Uterus (tissue), 2 donors: Measurements from ENCODE around the gene PER3.

Experiments used
- POLR2A ChIP-seq, 2 donors: fragments of 450-650 bp; IDR thresholded peaks; one replicate each; pipeline ENCODE4 v1.6.1; 2016; ENCODE audit warnings: antibody characterized with exemption in 2 of 2, mild to moderate bottlenecking in 1 of 2, moderate library complexity in 1 of 2
- TF ChIP-seq, protein P1 (sequence below), 4 experiments: fragments of 200-600 bp in 2 of 4; fragments of 450-650 bp in 2 of 4; sonication (generic) in 2 of 4; IDR thresholded peaks; one replicate each; pipeline ENCODE4 v1.5.1; 2016 to 2019; ENCODE audit warnings: antibody characterized with exemption in 4 of 4, mild to moderate bottlenecking in 2 of 4, moderate library complexity in 1 of 4

- TF ChIP-seq POLR2A (IDR thresholded peaks at IDR 0.05): no peak
- TF ChIP-seq, protein P1, sequence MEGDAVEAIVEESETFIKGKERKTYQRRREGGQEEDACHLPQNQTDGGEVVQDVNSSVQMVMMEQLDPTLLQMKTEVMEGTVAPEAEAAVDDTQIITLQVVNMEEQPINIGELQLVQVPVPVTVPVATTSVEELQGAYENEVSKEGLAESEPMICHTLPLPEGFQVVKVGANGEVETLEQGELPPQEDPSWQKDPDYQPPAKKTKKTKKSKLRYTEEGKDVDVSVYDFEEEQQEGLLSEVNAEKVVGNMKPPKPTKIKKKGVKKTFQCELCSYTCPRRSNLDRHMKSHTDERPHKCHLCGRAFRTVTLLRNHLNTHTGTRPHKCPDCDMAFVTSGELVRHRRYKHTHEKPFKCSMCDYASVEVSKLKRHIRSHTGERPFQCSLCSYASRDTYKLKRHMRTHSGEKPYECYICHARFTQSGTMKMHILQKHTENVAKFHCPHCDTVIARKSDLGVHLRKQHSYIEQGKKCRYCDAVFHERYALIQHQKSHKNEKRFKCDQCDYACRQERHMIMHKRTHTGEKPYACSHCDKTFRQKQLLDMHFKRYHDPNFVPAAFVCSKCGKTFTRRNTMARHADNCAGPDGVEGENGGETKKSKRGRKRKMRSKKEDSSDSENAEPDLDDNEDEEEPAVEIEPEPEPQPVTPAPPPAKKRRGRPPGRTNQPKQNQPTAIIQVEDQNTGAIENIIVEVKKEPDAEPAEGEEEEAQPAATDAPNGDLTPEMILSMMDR (IDR thresholded peaks at IDR 0.05): no peak
Measured at GRCh38 chr1:7767176-7767575, 16.9 kb upstream of the PER3 start.
